ENCODE data around the gene SPATA31D3. TPM values are rescaled to one million over a fixed set of nuclear protein-coding genes. Genes with fewer than 3 reads are reported as not detected.

The SPATA31D3 gene
- total and polyA plus RNA-seq, 2 of the 13 experiments (the other 11 are each of a cell fraction or from before 2014, with no cell fraction given), result not detected

DNA sequence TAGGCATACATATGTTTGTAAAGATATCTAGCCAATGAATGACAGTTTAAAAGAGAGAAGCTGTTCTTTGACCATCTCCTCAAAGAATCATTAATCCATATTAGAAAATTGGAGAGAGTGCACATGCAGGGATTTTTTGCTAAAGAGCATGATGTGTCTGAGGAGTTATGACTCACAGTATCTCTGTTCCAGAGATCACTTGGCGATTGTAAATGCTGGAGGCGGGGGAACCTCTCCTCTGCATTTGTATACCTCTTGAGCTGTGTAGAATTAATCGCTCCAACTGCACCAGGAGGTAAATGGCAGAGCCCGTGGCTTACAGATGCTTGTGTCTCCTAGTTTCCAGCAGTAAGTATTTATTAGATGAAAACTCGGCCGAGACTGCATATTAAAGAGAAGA is 41.6 kb downstream of the SPATA31D3 start:
- Histone ChIP-seq H2AFZ (ENCODE audit: low read length) (no peak overlapping the region), H3K79me2 (ENCODE audit: insufficient read depth, low read length) (no peaks in the 10 kb centered on the region), H3K27me3 (ENCODE audit: control insufficient read depth in 1 of 2, insufficient read depth in 2 of 2, low read length in 2 of 2) (no peaks in the 10 kb centered on the region), H3K4me1 (ENCODE audit: insufficient read depth, low read length) (no peaks in the 10 kb centered on the region), H3K4me3 (replicated peaks in 1 of 3; ENCODE audit: insufficient read depth in 1 of 3, low read depth in 2 of 3, low read length in 3 of 3) (no peak overlapping the region), H3K36me3 (replicated peaks in 1 of 2; ENCODE audit: control insufficient read depth in 1 of 2, insufficient read depth in 2 of 2, low read length in 2 of 2) (no peaks in the 10 kb centered on the region), H3K9ac (ENCODE audit: insufficient read depth, low read depth, low read length) (no peak overlapping the region), H3K27ac (ENCODE audit: extremely low read length, insufficient read depth, low read length) (no peak overlapping the region), H3K4me2 (ENCODE audit: low read depth, low read length) (no peak overlapping the region), H4K20me1 (ENCODE audit: insufficient read depth, low read length) (no peaks in the 10 kb centered on the region), H3K9me3 (ENCODE audit: low read length) (no peaks in the 10 kb centered on the region)
- TF ChIP-seq ZNF501 (CRISPR knock-in tag; IDR thresholded peaks at IDR 0.05), result no peak
- TF ChIP-seq ZNF30 (CRISPR knock-in tag; IDR thresholded peaks at IDR 0.05), result no peak
- TF ChIP-seq ETV6 (CRISPR knock-in tag; conservative IDR thresholded peaks at IDR 0.05), result no peak
- no peak for TF ChIP-seq STAT5B (CRISPR knock-in tag; IDR thresholded peaks at IDR 0.05)
- TF ChIP-seq MEIS1 (CRISPR knock-in tag; IDR thresholded peaks at IDR 0.05; ENCODE audit: borderline replicate concordance), result no peak
- no peak for TF ChIP-seq ZNF550 (CRISPR knock-in tag; IDR thresholded peaks at IDR 0.05; ENCODE audit: borderline replicate concordance)
- TF ChIP-seq CREM (IDR thresholded peaks at IDR 0.05), result no peak
- no peak for TF ChIP-seq CREM (CRISPR knock-in tag; IDR thresholded peaks at IDR 0.05)
- no peak for TF ChIP-seq FOXK1 (CRISPR knock-in tag; IDR thresholded peaks at IDR 0.05; ENCODE audit: borderline replicate concordance, low read depth)
- no TSS peak for BruUV-seq (replicated peaks)
- in situ Hi-C loops (cut with HindIII; ENCODE audit: extremely low pct_ligation_motif_present, low pct_unique_long_range_greater_than_20kb) (no loop called here), intact Hi-C loops (cut with micrococcal nuclease; ENCODE audit: unreplicated experiment) (no loop called here)
- no peak for ATAC-seq
- DNase-seq (ENCODE audit: low spot score), result no peak
- WGBS (ENCODE audit: low lambda C conversion rate), result 20% methylated on average over 6 of the region's 6 CpGs
- CTCF ChIA-PET (ENCODE audit: low intra/inter-chr PET ratio, low total read pairs), result no interaction called here
- POLR2A ChIA-PET, result no interaction called here
- FAIRE-seq, result no peak

GRCh38 chr9:81986051-81986450 is 42.8 kb downstream of the SPATA31D3 start:
- no peak for FAIRE-seq
- TF ChIP-seq CREB1 (IDR thresholded peaks at IDR 0.05) (no peak), CREB1 (CRISPR knock-in tag; IDR thresholded peaks at IDR 0.05) (no peak), ZNF781 (CRISPR knock-in tag; IDR thresholded peaks at IDR 0.05; ENCODE audit: borderline replicate concordance, not compliant biosample characterization) (no peak), KDM3A (CRISPR knock-in tag; IDR thresholded peaks at IDR 0.05; ENCODE audit: low read depth) (no peak), RARG (CRISPR knock-in tag; IDR thresholded peaks at IDR 0.05; ENCODE audit: low read depth) (no peak), NR2F2 (IDR thresholded peaks at IDR 0.05; ENCODE audit: borderline replicate concordance, low read depth) (no peak), MTA1 (CRISPR knock-in tag; IDR thresholded peaks at IDR 0.05; ENCODE audit: borderline replicate concordance) (no peak), NFIC (IDR thresholded peaks at IDR 0.05; ENCODE audit: low read length) (no peak), ZNF44 (CRISPR knock-in tag; IDR thresholded peaks at IDR 0.05) (no peak), ZNF263 (CRISPR knock-in tag; IDR thresholded peaks at IDR 0.05) (no peak), RFXAP (CRISPR knock-in tag; IDR thresholded peaks at IDR 0.05; ENCODE audit: borderline replicate concordance) (no peak), ZBTB21 (CRISPR knock-in tag; IDR thresholded peaks at IDR 0.05) (no peak), TAF15 (IDR thresholded peaks at IDR 0.05; ENCODE audit: low read depth, low read length, poor library complexity, severe bottlenecking) (no peak), RORA (CRISPR knock-in tag; IDR thresholded peaks at IDR 0.05) (no peak), YEATS2 (CRISPR knock-in tag; IDR thresholded peaks at IDR 0.05; ENCODE audit: borderline replicate concordance) (no peak), CBX1 (IDR thresholded peaks at IDR 0.05; ENCODE audit: low read depth) (no peak), CENPT (CRISPR knock-in tag; IDR thresholded peaks at IDR 0.05; ENCODE audit: low read depth) (no peak)

More at GRCh38 chr9:81986051-81986450, 42.8 kb downstream of the SPATA31D3 start:
- no TSS peak for BruUV-seq (replicated peaks)
- ATAC-seq (no peak), DNase-seq (ENCODE audit: low spot score) (no peak)
- intact Hi-C loops (cut with micrococcal nuclease; ENCODE audit: unreplicated experiment) (no loop called here), in situ Hi-C loops (cut with HindIII; ENCODE audit: extremely low pct_ligation_motif_present, low pct_unique_long_range_greater_than_20kb) (no loop called here)
- Histone ChIP-seq H3K27me3 (ENCODE audit: control insufficient read depth in 1 of 2, insufficient read depth in 2 of 2, low read length in 2 of 2) (no peaks in the 10 kb centered on the region), H2AFZ (ENCODE audit: low read length) (no peak overlapping the region), H3K4me3 (replicated peaks in 1 of 3; ENCODE audit: insufficient read depth in 1 of 3, low read depth in 2 of 3, low read length in 3 of 3) (no peak overlapping the region), H3K79me2 (ENCODE audit: insufficient read depth, low read length) (no peaks in the 10 kb centered on the region), H4K20me1 (ENCODE audit: insufficient read depth, low read length) (no peaks in the 10 kb centered on the region), H3K4me1 (ENCODE audit: insufficient read depth, low read length) (no peaks in the 10 kb centered on the region), H3K9me3 (ENCODE audit: low read length) (no peaks in the 10 kb centered on the region), H3K36me3 (replicated peaks in 1 of 2; ENCODE audit: control insufficient read depth in 1 of 2, insufficient read depth in 2 of 2, low read length in 2 of 2) (no peaks in the 10 kb centered on the region), H3K9ac (ENCODE audit: insufficient read depth, low read depth, low read length) (no peak overlapping the region), H3K27ac (ENCODE audit: extremely low read length, insufficient read depth, low read length) (no peak overlapping the region), H3K4me2 (ENCODE audit: low read depth, low read length) (no peak overlapping the region)
- WGBS (ENCODE audit: low lambda C conversion rate), result 0% methylated on average over 1 of the region's 1 CpG
- ChIA-PET POLR2A (no interaction called here), CTCF (ENCODE audit: low intra/inter-chr PET ratio, low total read pairs) (no interaction called here)
